ENCODE data around the gene ECT2. TPM values are rescaled to one million over a fixed set of nuclear protein-coding genes. Genes with fewer than 3 reads are reported as not detected.

Gene ECT2
- total RNA-seq, 2 donors from 2014 or later: 90.3 to 141 TPM

DNA sequence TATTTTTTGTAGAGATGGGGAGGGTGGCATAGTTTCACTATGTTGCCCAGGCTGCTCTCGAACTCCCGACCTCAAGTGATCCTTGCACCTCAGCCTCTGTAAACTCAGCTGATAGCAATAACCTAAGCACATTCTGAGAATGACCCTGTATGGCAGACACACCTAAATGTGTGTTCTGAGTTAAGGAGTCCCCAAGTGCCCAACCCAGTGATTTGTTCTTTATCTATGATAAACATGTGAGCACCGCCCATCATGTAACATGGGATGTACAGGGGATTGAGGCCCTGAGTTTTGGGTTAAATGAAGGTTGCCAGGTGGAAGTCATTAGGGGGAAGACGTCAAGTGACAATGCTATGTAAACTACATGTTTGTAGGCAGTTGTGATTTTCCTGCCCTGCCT is 45.4 kb upstream of the ECT2 start:
- no peak overlapping the region for H3K9ac ChIP-seq (ENCODE audit: extremely low read depth, low read length, poor library complexity, severe bottlenecking)
- no peaks in the 10 kb centered on the region for H3K27me3 ChIP-seq (ENCODE audit: control insufficient read depth, insufficient read depth, low read length, poor library complexity, severe bottlenecking)
- DNase-seq: no peak
- Mint-ChIP-seq H3K27ac (no peak overlapping the region), H3K4me1 (peaks cover 21% of the 10 kb centered on the region), H3K36me3 (ENCODE audit: low read depth) (peaks cover 2% of the 10 kb centered on the region), H3K4me3 (no peak overlapping the region), H3K9me3 (no peaks in the 10 kb centered on the region), H3K27me3 (ENCODE audit: insufficient read depth) (no peaks in the 10 kb centered on the region)
- no peak overlapping the region for H3K27ac ChIP-seq (ENCODE audit: low read depth, low read length)
- no peaks in the 10 kb centered on the region for H3K36me3 ChIP-seq (ENCODE audit: control insufficient read depth, insufficient read depth, low read length)
- H3K4me1 ChIP-seq (ENCODE audit: control insufficient read depth, insufficient read depth, low read length): no peaks in the 10 kb centered on the region
- no peak overlapping the region for H3K4me3 ChIP-seq (ENCODE audit: low read length)
- WGBS, 2 experiments (ENCODE audit: insufficient coverage in 1 of 2, insufficient read length in 1 of 2): 89 to 95% methylated on average over 2 to 4 of the region's 4 CpGs
- H3K9me3 ChIP-seq (ENCODE audit: control insufficient read depth, low read length): no peaks in the 10 kb centered on the region
- TF ChIP-seq, protein P1, sequence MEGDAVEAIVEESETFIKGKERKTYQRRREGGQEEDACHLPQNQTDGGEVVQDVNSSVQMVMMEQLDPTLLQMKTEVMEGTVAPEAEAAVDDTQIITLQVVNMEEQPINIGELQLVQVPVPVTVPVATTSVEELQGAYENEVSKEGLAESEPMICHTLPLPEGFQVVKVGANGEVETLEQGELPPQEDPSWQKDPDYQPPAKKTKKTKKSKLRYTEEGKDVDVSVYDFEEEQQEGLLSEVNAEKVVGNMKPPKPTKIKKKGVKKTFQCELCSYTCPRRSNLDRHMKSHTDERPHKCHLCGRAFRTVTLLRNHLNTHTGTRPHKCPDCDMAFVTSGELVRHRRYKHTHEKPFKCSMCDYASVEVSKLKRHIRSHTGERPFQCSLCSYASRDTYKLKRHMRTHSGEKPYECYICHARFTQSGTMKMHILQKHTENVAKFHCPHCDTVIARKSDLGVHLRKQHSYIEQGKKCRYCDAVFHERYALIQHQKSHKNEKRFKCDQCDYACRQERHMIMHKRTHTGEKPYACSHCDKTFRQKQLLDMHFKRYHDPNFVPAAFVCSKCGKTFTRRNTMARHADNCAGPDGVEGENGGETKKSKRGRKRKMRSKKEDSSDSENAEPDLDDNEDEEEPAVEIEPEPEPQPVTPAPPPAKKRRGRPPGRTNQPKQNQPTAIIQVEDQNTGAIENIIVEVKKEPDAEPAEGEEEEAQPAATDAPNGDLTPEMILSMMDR (conservative IDR thresholded peaks at IDR 0.05): no peak

- no peak overlapping the region for H3K27ac ChIP-seq (ENCODE audit: low read depth, low read length)
- peaks cover 2% of the 10 kb centered on the region for H3K36me3 Mint-ChIP-seq (ENCODE audit: low read depth)
- no peaks in the 10 kb centered on the region for H3K27me3 ChIP-seq (ENCODE audit: control insufficient read depth, insufficient read depth, low read length, poor library complexity, severe bottlenecking)
- 87 to 88% methylated on average over 2 of the region's 2 CpGs for WGBS, 2 experiments (ENCODE audit: insufficient coverage in 1 of 2, insufficient read length in 1 of 2)
- no peaks in the 10 kb centered on the region for H3K9me3 ChIP-seq (ENCODE audit: control insufficient read depth, low read length)
- H3K27me3 Mint-ChIP-seq (ENCODE audit: insufficient read depth): no peaks in the 10 kb centered on the region
- no peak for DNase-seq
- H3K27ac Mint-ChIP-seq: no peak overlapping the region
- TF ChIP-seq, protein P1 (conservative IDR thresholded peaks at IDR 0.05): no peak
- no peaks in the 10 kb centered on the region for H3K4me1 ChIP-seq (ENCODE audit: control insufficient read depth, insufficient read depth, low read length)
- no peak overlapping the region for H3K4me3 Mint-ChIP-seq
- no peaks in the 10 kb centered on the region for H3K9me3 Mint-ChIP-seq
- H3K4me1 Mint-ChIP-seq: peaks cover 25% of the 10 kb centered on the region
- no peaks in the 10 kb centered on the region for H3K36me3 ChIP-seq (ENCODE audit: control insufficient read depth, insufficient read depth, low read length)
- no peak overlapping the region for H3K9ac ChIP-seq (ENCODE audit: extremely low read depth, low read length, poor library complexity, severe bottlenecking)
- no peak overlapping the region for H3K4me3 ChIP-seq (ENCODE audit: low read length)
These were observed 43.5 kb upstream of the ECT2 start for GRCh38 chr3:172707030-172707429.

GRCh38 chr3:172707967-172708366 is 42.6 kb upstream of the ECT2 start:
- Histone ChIP-seq H3K36me3 (ENCODE audit: control insufficient read depth, insufficient read depth, low read length) (no peaks in the 10 kb centered on the region), H3K27me3 (ENCODE audit: control insufficient read depth, insufficient read depth, low read length, poor library complexity, severe bottlenecking) (no peaks in the 10 kb centered on the region), H3K9ac (ENCODE audit: extremely low read depth, low read length, poor library complexity, severe bottlenecking) (no peak overlapping the region), H3K4me1 (ENCODE audit: control insufficient read depth, insufficient read depth, low read length) (no peaks in the 10 kb centered on the region), H3K27ac (ENCODE audit: low read depth, low read length) (no peak overlapping the region), H3K9me3 (ENCODE audit: control insufficient read depth, low read length) (no peaks in the 10 kb centered on the region), H3K4me3 (ENCODE audit: low read length) (no peak overlapping the region)
- H3K4me1 Mint-ChIP-seq: peaks cover 25% of the 10 kb centered on the region
- 80% methylated on average over 1 of the region's 1 CpG; no CpG with 5 or more reads in 1 of the 2 experiments for WGBS, 2 experiments (ENCODE audit: insufficient coverage in 1 of 2, insufficient read length in 1 of 2)
- TF ChIP-seq, protein P1 (conservative IDR thresholded peaks at IDR 0.05): no peak
- no peak overlapping the region for H3K4me3 Mint-ChIP-seq
- no peak for DNase-seq
- H3K27ac Mint-ChIP-seq: no peak overlapping the region
- peaks cover 2% of the 10 kb centered on the region for H3K36me3 Mint-ChIP-seq (ENCODE audit: low read depth)
- H3K9me3 Mint-ChIP-seq: no peaks in the 10 kb centered on the region
- H3K27me3 Mint-ChIP-seq (ENCODE audit: insufficient read depth): no peaks in the 10 kb centered on the region

Data from endodermal cell (in vitro differentiated cells).